H1 (cell line): Measurements from ENCODE around the gene DPF1. TPM values are rescaled to one million over a fixed set of nuclear protein-coding genes. Genes with fewer than 3 reads are reported as not detected.

ENCODE experiments used
- CTCF ChIA-PET: fragments of 300-600 bp; sonication (Branson Sonifier 250); formaldehyde crosslinking; loops from one replicate; lab custom pipeline; 2021; ENCODE audit not compliant: partially characterized antibody; lab: Charles Lee
- POLR2A ChIA-PET: fragments of 300-600 bp; sonication (Branson Sonifier 250); formaldehyde crosslinking; loops from one replicate; lab custom pipeline; 2021; ENCODE audit warnings: inconsistent platforms; ENCODE audit not compliant: partially characterized antibody; lab: Charles Lee
- DNase-seq, 2 experiments: peaks; one replicate each; pipeline versions ENCODE4 v3.0.0 to v3.0.0-alpha.2; 2010 to 2022; ENCODE audit warnings: low spot score in 2 of 2, low read depth in 1 of 2, mixed read lengths in 1 of 2
- FAIRE-seq: peaks from 2 replicates; lab custom pipeline; 2011; peaks lifted over from hg19 to GRCh38; lab: Jason Lieb, UNC
- H2AFZ ChIP-seq: 2 replicates; pipeline ENCODE4 v1.8.1; 2012; ENCODE audit warnings: low read length, inconsistent platforms
- H2AK5ac ChIP-seq: 2 replicates; pipeline ENCODE4 v1.6.1; 2013; ENCODE audit warnings: low read depth, low read length
- H2BK120ac ChIP-seq: replicated peaks from 2 replicates; pipeline ENCODE3; 2013; ENCODE audit warnings: low read depth, low read length, inconsistent platforms
- H2BK12ac ChIP-seq: 2 replicates; pipeline ENCODE4 v1.6.1; 2013; ENCODE audit warnings: low read depth, low read length
- H2BK15ac ChIP-seq: 2 replicates; pipeline ENCODE4 v1.6.1; 2013; ENCODE audit warnings: low read length
- H2BK20ac ChIP-seq: 2 replicates; pipeline ENCODE4 v1.6.1; 2013; ENCODE audit warnings: low read length
- H2BK5ac ChIP-seq: 2 replicates; pipeline ENCODE4 v1.6.1; 2013; ENCODE audit warnings: low read depth, low read length
- H3K14ac ChIP-seq: 2 replicates; pipeline ENCODE4 v1.6.1; 2013; ENCODE audit warnings: inconsistent platforms; ENCODE audit not compliant: insufficient read length
- H3K18ac ChIP-seq: 2 replicates; pipeline ENCODE4 v1.6.1; 2013; ENCODE audit warnings: low read length; ENCODE audit errors: extremely low read depth
- H3K23ac ChIP-seq: 2 replicates; pipeline ENCODE4 v1.6.1; 2013; ENCODE audit warnings: inconsistent platforms; ENCODE audit not compliant: insufficient read length
- H3K23me2 ChIP-seq: 2 replicates; pipeline ENCODE4 v1.6.1; 2013; ENCODE audit warnings: low read depth, low read length
- H3K27ac ChIP-seq: 2 replicates; pipeline ENCODE4 v1.6.1; 2011; ENCODE audit warnings: low read depth, low read length, inconsistent platforms
- H3K27me3 ChIP-seq, 4 experiments: replicated peaks in 1 of 4; 1 replicate in 1 of 4; 2 replicates in 3 of 4; pipeline versions ENCODE4 v1.6.1 to v1.8.1; 2011 to 2013; ENCODE audit warnings: low read length in 3 of 4, mild to moderate bottlenecking in 3 of 4, inconsistent platforms in 2 of 4, mixed read lengths in 2 of 4, moderate library complexity in 1 of 4; ENCODE audit not compliant: control insufficient read depth in 3 of 4, insufficient read depth in 3 of 4; ENCODE audit errors: extremely low read depth in 1 of 4
- H3K36me3 ChIP-seq, 4 experiments: 2 replicates each; pipeline versions ENCODE4 v1.6.1 to v1.8.1; 2011 to 2013; ENCODE audit warnings: mild to moderate bottlenecking in 4 of 4, low read length in 3 of 4, moderate library complexity in 2 of 4, control low read depth in 1 of 4, inconsistent platforms in 1 of 4; ENCODE audit not compliant: insufficient read depth in 4 of 4, control insufficient read depth in 2 of 4
- H3K4ac ChIP-seq: replicated peaks from 2 replicates; pipeline ENCODE3; 2013; ENCODE audit warnings: low read length, low read depth, mixed read lengths, inconsistent platforms; ENCODE audit not compliant: insufficient read length
- H3K4me1 ChIP-seq, 4 experiments: replicated peaks in 1 of 4; 1 replicate in 1 of 4; 2 replicates in 3 of 4; pipeline versions ENCODE4 v1.6.1 to v1.8.1; 2011 to 2013; ENCODE audit warnings: low read length in 3 of 4, inconsistent platforms in 2 of 4, mixed read lengths in 1 of 4; ENCODE audit not compliant: insufficient read depth in 4 of 4, control insufficient read depth in 3 of 4
- H3K4me2 ChIP-seq, 2 experiments: 2 replicates each; pipeline versions ENCODE4 v1.6.1 to v1.8.1; 2011 to 2013; ENCODE audit warnings: low read depth in 2 of 2, low read length in 2 of 2, control low read depth in 1 of 2, inconsistent platforms in 1 of 2, mild to moderate bottlenecking in 1 of 2; ENCODE audit not compliant: insufficient read depth in 1 of 2
- H3K4me3 ChIP-seq, 4 experiments: fragments of 200-600, 300-600 bp in 1 of 4; sonication (generic), shearing (Covaris generic), sonication (Bioruptor Twin) in 1 of 4; 2 replicates each; pipeline versions ENCODE4 v1.5.1 to v1.8.1; 2011 to 2016; ENCODE audit warnings: low read length in 4 of 4, low read depth in 3 of 4, control low read depth in 2 of 4, inconsistent platforms in 2 of 4, mild to moderate bottlenecking in 2 of 4, mixed read lengths in 1 of 4, moderate library complexity in 1 of 4; ENCODE audit not compliant: insufficient read depth in 2 of 4; ENCODE audit errors: extremely low read depth in 1 of 4
- H3K56ac ChIP-seq: replicated peaks from 2 replicates; pipeline ENCODE3; 2013; ENCODE audit warnings: low read depth, mild to moderate bottlenecking, mixed read lengths, low read length, inconsistent platforms; ENCODE audit not compliant: insufficient read length
- H3K79me1 ChIP-seq: 2 replicates; pipeline ENCODE4 v1.6.1; 2013; ENCODE audit warnings: low read depth, low read length, control low read depth
- H3K79me2 ChIP-seq, 2 experiments: 2 replicates each; pipeline versions ENCODE4 v1.6.1 to v1.8.1; 2012 to 2013; ENCODE audit warnings: low read length in 2 of 2, mild to moderate bottlenecking in 2 of 2, inconsistent platforms in 1 of 2; ENCODE audit not compliant: insufficient read depth in 2 of 2, control insufficient read depth in 1 of 2
- H3K9ac ChIP-seq, 4 experiments: replicated peaks in 1 of 4; 1 replicate in 1 of 4; 2 replicates in 3 of 4; pipeline versions ENCODE4 v1.6.1 to v1.8.1; 2011 to 2013; ENCODE audit warnings: low read depth in 3 of 4, low read length in 3 of 4, control low read depth in 2 of 4, mild to moderate bottlenecking in 2 of 4, moderate library complexity in 2 of 4, inconsistent platforms in 1 of 4; ENCODE audit errors: extremely low read depth in 1 of 4
- H3K9me3 ChIP-seq, 2 experiments: 2 replicates each; pipeline versions ENCODE4 v1.6.1 to v1.8.1; 2012 to 2013; ENCODE audit warnings: mild to moderate bottlenecking in 2 of 2, moderate library complexity in 2 of 2, control low read depth in 1 of 2, inconsistent platforms in 1 of 2, low read depth in 1 of 2, low read length in 1 of 2, mixed read lengths in 1 of 2; ENCODE audit not compliant: insufficient read depth in 2 of 2
- H4K20me1 ChIP-seq, 2 experiments: replicated peaks in 1 of 2; 2 replicates each; pipeline versions ENCODE3 to v1.8.1; 2011 to 2013; ENCODE audit warnings: inconsistent platforms in 2 of 2, low read length in 2 of 2, mild to moderate bottlenecking in 1 of 2; ENCODE audit not compliant: insufficient read depth in 2 of 2, control insufficient read depth in 1 of 2
- H4K5ac ChIP-seq: 2 replicates; pipeline ENCODE4 v1.6.1; 2013; ENCODE audit warnings: low read length, low read depth, mixed read lengths, inconsistent platforms; ENCODE audit not compliant: insufficient read length
- H4K8ac ChIP-seq: 2 replicates; pipeline ENCODE4 v1.8.0; 2013; ENCODE audit warnings: mild to moderate bottlenecking, moderate library complexity, low read length, inconsistent platforms; ENCODE audit not compliant: insufficient read depth; ENCODE audit errors: extremely low read depth
- H4K91ac ChIP-seq: replicated peaks from 2 replicates; pipeline ENCODE3; 2013; ENCODE audit warnings: low read length, mixed read lengths, inconsistent platforms; ENCODE audit not compliant: insufficient read length
- KDM5A ChIP-seq: fragments of 200-600 bp; IDR thresholded peaks from 2 replicates; pipeline ENCODE4 v1.7.1; 2012; ENCODE audit warnings: mild to moderate bottlenecking, low read length, inconsistent platforms, mixed read lengths
- RBBP5 ChIP-seq: IDR thresholded peaks from 2 replicates; pipeline ENCODE4 v1.7.1; 2012; ENCODE audit warnings: low read depth, mild to moderate bottlenecking, inconsistent platforms, low read length, moderate library complexity, borderline replicate concordance
- RXRA ChIP-seq: IDR thresholded peaks from 2 replicates; pipeline ENCODE4 v1.6.1; 2011; ENCODE audit warnings: low read depth, mild to moderate bottlenecking, low read length, moderate library complexity; ENCODE audit not compliant: insufficient read depth
- SIN3A ChIP-seq, 2 experiments: IDR thresholded peaks in 1 of 2; conservative IDR thresholded peaks in 1 of 2; 2 replicates each; pipeline ENCODE4 v1.6.1; 2011 to 2012; ENCODE audit warnings: low read length in 2 of 2, improper control_type of control experiment in 1 of 2, low read depth in 1 of 2, mild to moderate bottlenecking in 1 of 2
- SRF ChIP-seq: IDR thresholded peaks from 2 replicates; pipeline ENCODE4 v1.6.1; 2011; ENCODE audit warnings: mild to moderate bottlenecking, low read depth, low read length, moderate library complexity
- TBP ChIP-seq: IDR thresholded peaks from 2 replicates; pipeline ENCODE4 v1.6.1; 2011; ENCODE audit warnings: low read depth, low read length, improper control_type of control experiment
- WGBS, 2 experiments: shearing (Covaris generic) in 1 of 2; methylation state at CpG; one replicate each; pipeline versions ENCODE4 v1.1.6 to v1.1.7; 2013 to 2015; ENCODE audit warnings: low lambda C conversion rate in 2 of 2, mixed read lengths in 2 of 2, inconsistent platforms in 1 of 2, low coverage in 1 of 2, missing lambda C conversion rate in 1 of 2; ENCODE audit not compliant: insufficient replicate concordance in 2 of 2, insufficient coverage in 1 of 2, insufficient read length in 1 of 2; ENCODE audit errors: extremely low coverage in 1 of 2, missing lambda C conversion rate in 1 of 2; 5-methylcytosine and 5-hydroxymethylcytosine counted together
- polyA plus RNA-seq, 7 experiments: library from polyadenylated mRNA; depleted of rRNA in 3 of 7; stranded (reverse) in 5 of 7; unstranded in 2 of 7; fragments of >200 nt in 5 of 7; fragments of 200-250 nt in 2 of 7; gene quantifications; 1 replicate in 5 of 7; 2 replicates in 1 of 7; 4 replicates in 1 of 7; pipeline versions ENCODE4 v1.2.1 to v1.2.3, GENCODE V29; 2011 to 2013; ENCODE audit warnings: missing spikeins in 2 of 7, mixed read lengths in 2 of 7
- total RNA-seq: library from RNA; stranded (reverse); fragmentation: NEBNext Ultra II Directional; extraction: Animal tissue kit (Norgen Biotek cat#: 25700); gene quantifications from 2 replicates; pipeline ENCODE4 v1.2.1, GENCODE V29; 2021

DPF1 gene
- total and polyA plus RNA-seq, 2 of the 8 experiments (the other 6 are each of a cell fraction or from before 2014, with no cell fraction given), result 12.9 to 15.6 TPM

DNA sequence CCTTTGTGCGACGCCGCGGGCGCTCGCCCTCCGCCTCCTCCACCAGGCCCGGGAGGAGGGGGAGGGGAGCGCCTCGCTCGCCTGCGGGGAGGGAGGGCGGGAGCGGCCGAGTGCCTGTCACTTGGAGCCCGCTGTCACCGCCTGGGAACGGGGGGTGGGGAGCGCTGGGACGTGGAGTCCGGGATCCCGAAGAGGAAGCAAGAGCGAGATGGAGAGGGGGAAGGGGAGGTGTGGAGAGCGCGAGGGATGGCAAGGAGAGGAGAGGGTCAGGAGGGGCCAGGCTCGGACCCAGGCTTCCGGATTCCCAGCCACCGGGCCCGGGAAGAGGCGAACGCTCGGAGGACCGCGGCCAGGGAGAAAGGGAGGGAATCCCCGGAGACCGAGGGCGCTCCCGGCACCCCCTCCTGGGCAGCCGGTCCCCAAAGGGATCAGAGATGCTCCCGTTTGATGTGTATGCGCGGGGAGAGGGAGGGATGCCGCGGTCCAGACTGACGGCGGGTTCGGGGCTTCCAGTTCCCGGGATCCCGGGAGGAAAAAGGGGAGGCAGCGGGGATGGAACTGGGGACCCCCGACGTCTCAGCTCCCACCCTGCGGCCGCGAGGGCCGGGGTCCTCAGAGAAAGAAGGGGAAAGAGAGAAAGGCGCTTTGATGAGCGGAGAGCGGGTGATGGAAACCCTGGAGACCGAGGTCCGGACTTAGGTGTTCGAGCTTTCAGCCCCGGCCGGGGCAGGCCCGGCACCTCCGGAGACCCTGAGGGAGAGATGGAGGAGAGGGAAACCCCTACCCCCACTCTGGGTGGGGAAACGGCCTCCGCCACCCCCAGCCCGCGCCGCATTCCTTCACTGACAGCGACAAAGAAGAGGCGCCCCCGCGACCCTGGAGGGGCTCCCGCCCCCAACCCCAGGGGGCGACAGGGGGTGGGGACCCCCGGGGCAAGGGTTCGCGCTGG, 4.7 kb upstream of the DPF1 start:
- Histone ChIP-seq H3K79me1 (no peaks in the 10 kb centered on the region), H2AK5ac (no peak overlapping the region), H3K23me2 (peaks cover 11% of the 10 kb centered on the region), H3K27me3 (peaks cover 0 to 10% (median 5%) of the 10 kb centered on the region in 4 experiments; a peak in 3 of 7 replicates), H4K5ac (peak overlapping the region; percentile 54), H3K36me3 (no peaks in the 10 kb centered on the region), H3K27ac (no peak overlapping the region), H2BK5ac (no peak overlapping the region), H2BK20ac (no peak overlapping the region), H3K4me1 (peaks cover 6 to 17% (median 14%) of the 10 kb centered on the region in 4 experiments), H3K18ac (no peak overlapping the region; the same call in 1 of the 2 replicates), H2BK12ac (0 out of 2 replicates have a peak overlapping the region, but pooled peaks have one; percentile 60), H3K56ac (no peak overlapping the region), H3K9ac (no peak overlapping the region; a peak in 1 of 7 replicates), H3K4ac (no peak overlapping the region), H2AFZ (peak overlapping the region; percentile 11; the same call in 1 of the 2 replicates), H3K14ac (no peak overlapping the region), H3K23ac (no peak overlapping the region), H2BK15ac (no peak overlapping the region), H4K8ac (no peak overlapping the region; the same call in 1 of the 2 replicates), H3K4me3 (peak overlapping the region; percentile 60 to 86 (median 61)), H3K4me2 (peak overlapping the region; percentile 78 to 95), H3K9me3 (no peaks in the 10 kb centered on the region), H2BK120ac (no peak overlapping the region), H3K79me2 (no peaks in the 10 kb centered on the region), H4K91ac (no peak overlapping the region), H4K20me1 (peaks cover 0 to 2% of the 10 kb centered on the region in 2 experiments)
- POLR2A ChIA-PET, result interaction anchor here (0.9 to 1.8 kb wide), 3 partner anchors 15 to 47 kb away, joined by 3 to 4 read pairs (median 3); no protein-coding TSS in a partner anchor
- WGBS, 2 experiments, result 1% methylated on average over 17 of the region's 80 CpGs; no CpG with 5 or more reads in 1 of the 2 experiments
- peak in 1 of 2 experiments; percentile 78 for DNase-seq
- FAIRE-seq, result no peak
- CTCF ChIA-PET, result interaction anchor here (1.4 to 1.9 kb wide), 2 partner anchors 11 to 17 kb away, joined by 4 to 7 read pairs; no protein-coding TSS in a partner anchor
- TF ChIP-seq SIN3A (conservative IDR thresholded peaks at IDR 0.05 in 1 of 2, IDR thresholded peaks at IDR 0.05 in 1 of 2; ENCODE audit: low read depth in 1 of 2, low read length in 2 of 2) (peak in 1 of 2 experiments; percentile 47; a peak in 1 of 4 replicates), RBBP5 (0 out of 2 replicates have a peak, but pooled peaks have one; percentile 60), TBP (0 out of 2 replicates have a peak, but pooled peaks have one; percentile 17), SRF (no peak), RXRA (0 out of 2 replicates have a peak, but pooled peaks have one; percentile 12), KDM5A (no peak)
